AG04449 (cell line): ENCODE data around the gene CAPN3.

Experiments used
- CTCF ChIA-PET: fragments of 350-600 bp; formaldehyde crosslinking; extraction: SDS; loops from one replicate; lab custom pipeline; 2021; ENCODE audit warnings: antibody characterized with exemption; lab: Yijun Ruan, JAX
- POLR2A ChIA-PET: fragments of 400-600, 350-600 bp; formaldehyde crosslinking; extraction: SDS; loops from one replicate; lab custom pipeline; 2020; ENCODE audit warnings: antibody characterized with exemption, inconsistent platforms; lab: Yijun Ruan, JAX
- DNase-seq: peaks from one replicate; pipeline ENCODE4 v3.0.0-alpha.2; 2010; ENCODE audit warnings: low read depth, low spot score
- H3K4me3 ChIP-seq: 2 replicates; pipeline ENCODE4 v1.5.1; 2011; ENCODE audit warnings: low read depth, mild to moderate bottlenecking, control low read depth, low read length
- CTCF ChIP-seq: IDR thresholded peaks from one replicate; pipeline ENCODE4 v1.5.1; 2011; ENCODE audit warnings: mild to moderate bottlenecking, moderate library complexity, low read length, control low read depth, inconsistent platforms; ENCODE audit not compliant: insufficient read depth; ENCODE audit errors: missing control alignments

Gene CAPN3

GRCh38 chr15:42359985-42360384, 684 bp downstream of the CAPN3 start:
- no peak for DNase-seq
- no peak for TF ChIP-seq CTCF
- CTCF ChIA-PET, result interaction anchor here (2.1 kb wide), 1 partner anchor 25 kb away, joined by 6 read pairs; no protein-coding TSS in a partner anchor
- no peak overlapping the region for H3K4me3 ChIP-seq
- POLR2A ChIA-PET, result no interaction called here

- ChIA-PET POLR2A (no interaction called here), CTCF (interaction anchor here (2.1 kb wide), 1 partner anchor 25 kb away, joined by 6 read pairs; no protein-coding TSS in a partner anchor)
- TF ChIP-seq CTCF, result no peak
- no peak for DNase-seq
- H3K4me3 ChIP-seq, result no peak overlapping the region
Observed at GRCh38 chr15:42360535-42361112, 1.3 kb downstream of the CAPN3 start.

GRCh38 chr15:42363487-42363886, 4.2 kb downstream of the CAPN3 start:
- no peak overlapping the region for H3K4me3 ChIP-seq
- ChIA-PET POLR2A (no interaction called here), CTCF (interaction anchor here (1.2 kb wide), 1 partner anchor 21 kb away, joined by 3 read pairs; no protein-coding TSS in a partner anchor)
- TF ChIP-seq CTCF, result no peak
- DNase-seq, result no peak

- DNase-seq, result no peak
- no peak overlapping the region for H3K4me3 ChIP-seq
- no peak for TF ChIP-seq CTCF
- CTCF ChIA-PET, result interaction anchor here (1.2 kb wide), 1 partner anchor 20 kb away, joined by 3 read pairs; no protein-coding TSS in a partner anchor
- POLR2A ChIA-PET, result no interaction called here
Observed at GRCh38 chr15:42363942-42364341, 4.6 kb downstream of the CAPN3 start.

GRCh38 chr15:42364529-42364928, 5.2 kb downstream of the CAPN3 start:
- ChIA-PET POLR2A (no interaction called here), CTCF (interaction anchor here (1.2 kb wide), 1 partner anchor 20 kb away, joined by 3 read pairs; no protein-coding TSS in a partner anchor)
- TF ChIP-seq CTCF, result no peak
- no peak overlapping the region for H3K4me3 ChIP-seq
- no peak for DNase-seq

GRCh38 chr15:42365921-42366550, 6.7 kb downstream of the CAPN3 start:
- DNase-seq, result no peak
- ChIA-PET POLR2A (no interaction called here), CTCF (no interaction called here)
- no peak overlapping the region for H3K4me3 ChIP-seq
- TF ChIP-seq CTCF, result no peak
